GM11168 (cell line): ENCODE data around the gene ALCAM.

ENCODE experiments used
- in situ Hi-C: fragments of 300-500 bp; cut with MboI; formaldehyde crosslinking; loops from one replicate; pipeline ENCODE4 v1.12.0; 2022; ENCODE audit warnings: low sequenced_read_pairs; ENCODE audit not compliant: unreplicated experiment

ALCAM gene

DNA sequence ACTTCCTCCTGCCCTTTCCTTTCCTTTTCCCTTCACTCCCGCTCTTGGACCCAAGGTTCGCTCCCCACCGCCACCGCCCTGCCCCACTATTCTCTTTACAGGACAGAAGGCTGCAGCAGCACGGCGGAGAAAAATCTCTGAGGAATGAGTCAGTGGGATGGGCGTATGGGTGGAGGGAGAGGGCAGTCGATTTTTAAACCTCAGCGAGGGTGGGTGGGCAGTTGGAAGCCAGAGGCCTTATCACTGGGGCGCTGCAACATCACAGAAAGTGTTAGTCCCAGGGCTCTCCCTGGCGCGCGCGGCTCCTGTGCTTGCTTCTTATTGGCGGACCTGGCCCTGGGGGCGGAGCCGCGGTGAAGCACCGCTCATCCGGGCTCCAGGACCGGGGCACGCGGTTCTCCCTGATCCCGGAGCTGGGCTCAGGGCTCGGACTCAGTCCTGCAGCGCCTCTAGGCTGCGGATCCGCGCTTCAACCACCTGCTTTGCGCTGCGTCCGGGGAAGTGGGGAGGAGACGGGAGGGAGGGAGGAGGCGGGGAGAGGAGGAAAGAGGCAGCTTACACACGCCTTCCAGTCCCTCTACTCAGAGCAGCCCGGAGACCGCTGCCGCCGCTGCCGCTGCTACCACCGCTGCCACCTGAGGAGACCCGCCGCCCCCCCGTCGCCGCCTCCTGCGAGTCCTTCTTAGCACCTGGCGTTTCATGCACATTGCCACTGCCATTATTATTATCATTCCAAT, at the start of gene ALCAM:
Gene ALCAM, plus strand, starts transcription at position 584 of the 737 bp plus-strand sequence.
- in situ Hi-C loops, result loop anchor here (25.0 kb wide), 2 partner anchors 829 to 1079 kb away; no protein-coding TSS in a partner anchor

DNA sequence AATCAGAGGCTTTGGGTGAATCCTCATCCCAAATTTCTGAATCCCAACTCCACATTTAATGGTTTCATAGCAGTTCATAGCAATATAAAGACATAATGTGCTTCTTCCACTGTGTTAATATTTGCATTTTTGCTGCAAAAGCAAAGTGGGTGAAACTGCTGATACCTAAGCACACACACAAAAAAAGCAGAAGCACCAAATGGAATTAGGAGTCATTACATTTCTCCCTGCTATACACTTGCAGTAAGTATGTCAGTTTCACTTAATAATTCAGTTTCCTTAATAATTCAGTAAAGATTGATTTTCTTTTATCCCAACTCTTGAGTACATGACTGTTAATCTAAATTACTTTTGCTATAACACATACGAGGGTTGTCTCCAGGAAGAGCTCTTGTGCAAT, 48.9 kb upstream of the ALCAM start:
- in situ Hi-C loops, result no loop called here

DNA sequence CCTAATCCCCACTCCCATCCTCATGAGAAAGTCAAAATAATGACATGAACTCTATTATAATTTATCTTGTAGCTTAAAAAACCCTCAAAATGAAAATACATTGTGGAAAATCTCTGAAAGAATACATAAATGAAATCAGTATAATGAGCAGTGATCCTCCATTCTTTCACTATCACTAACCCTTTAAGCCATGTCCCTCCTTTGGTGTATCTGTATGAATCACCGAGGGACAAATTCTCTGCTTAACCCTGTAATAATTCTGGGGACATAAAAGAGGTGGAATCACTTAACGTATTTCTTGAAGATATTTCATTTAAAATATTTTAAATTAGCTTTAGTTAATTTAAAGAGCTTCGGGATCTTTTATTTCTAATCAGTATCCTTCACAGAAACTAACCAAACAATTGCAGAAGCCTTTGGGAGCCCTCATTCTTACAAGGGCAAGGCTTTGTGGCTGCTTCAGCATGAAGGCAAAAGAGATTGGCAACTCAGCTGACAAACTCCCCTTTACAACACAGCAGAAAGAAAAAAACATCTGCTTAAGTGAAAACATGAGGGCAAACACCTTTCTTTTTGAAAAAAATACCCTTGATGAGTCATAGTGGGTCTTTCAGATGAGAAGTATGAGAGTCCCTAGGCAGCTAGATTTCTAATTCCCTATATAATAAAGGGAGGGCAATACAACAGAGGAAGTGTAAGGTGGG, 44.0 kb upstream of the ALCAM start:
- in situ Hi-C loops, result no loop called here

DNA sequence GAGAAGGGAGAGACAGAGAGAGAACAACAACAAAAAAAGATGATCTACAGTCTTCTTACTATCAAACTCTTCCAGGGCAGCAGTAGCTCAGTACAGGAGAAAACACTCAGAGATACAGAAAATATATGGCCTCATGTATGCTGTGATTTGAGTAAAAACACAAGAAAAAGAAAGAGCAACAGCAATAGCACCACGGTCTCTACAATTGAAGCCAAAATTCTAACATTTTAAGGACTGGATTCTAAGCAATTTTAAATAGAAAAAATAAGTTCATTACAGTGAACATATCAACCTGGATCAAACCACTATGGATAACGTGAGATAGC, 43.5 kb upstream of the ALCAM start:
- in situ Hi-C loops, result no loop called here

DNA sequence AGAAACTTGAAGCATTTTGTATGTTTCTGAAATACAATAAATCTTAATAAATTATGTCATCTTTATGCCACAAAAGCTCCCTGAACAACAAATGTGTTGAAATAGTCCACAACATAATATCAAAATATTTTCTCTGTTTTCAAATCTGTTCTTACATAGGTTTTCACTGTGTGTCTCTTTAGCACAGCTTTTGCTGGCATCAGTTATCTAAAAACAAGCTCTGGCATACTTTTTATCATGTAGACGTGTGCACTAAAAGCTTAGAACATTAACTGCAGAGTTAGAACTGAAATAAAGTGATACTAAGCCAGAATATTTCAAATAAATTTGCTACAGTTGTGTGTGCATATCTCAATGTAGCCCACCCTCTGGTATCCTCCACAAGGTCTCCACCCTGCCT, 41.8 kb upstream of the ALCAM start:
- in situ Hi-C loops, result no loop called here

DNA sequence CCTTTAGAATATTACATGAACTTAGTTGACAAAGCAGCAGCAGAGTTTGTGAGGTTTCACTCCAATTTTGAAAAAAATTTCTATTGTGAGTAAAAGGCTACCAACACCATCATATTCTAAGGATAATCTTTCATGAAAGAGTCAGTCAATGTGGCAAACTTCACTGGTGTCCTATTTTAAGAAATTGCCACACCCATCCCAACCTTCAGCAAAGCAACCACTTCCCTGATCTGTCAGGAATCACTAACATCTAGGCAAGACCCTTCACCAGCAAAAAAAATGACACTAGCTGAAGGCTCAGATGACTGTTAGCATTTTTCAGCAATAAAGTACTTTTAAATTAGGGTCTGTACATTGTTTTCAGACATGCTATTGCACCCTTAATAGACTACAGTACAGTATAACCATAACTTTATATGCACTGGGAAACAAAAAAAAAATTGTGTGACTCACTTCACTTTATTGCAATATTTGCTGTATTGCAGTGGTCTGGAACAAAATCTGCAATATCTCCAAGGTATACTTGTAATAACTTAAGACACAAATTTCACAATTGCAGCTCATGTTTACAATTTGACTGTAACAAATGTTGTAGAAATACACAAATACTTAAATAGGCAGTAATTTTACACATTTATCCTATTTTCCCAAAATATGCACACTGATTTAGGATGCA, 38.9 kb upstream of the ALCAM start:
- in situ Hi-C loops, result no loop called here

DNA sequence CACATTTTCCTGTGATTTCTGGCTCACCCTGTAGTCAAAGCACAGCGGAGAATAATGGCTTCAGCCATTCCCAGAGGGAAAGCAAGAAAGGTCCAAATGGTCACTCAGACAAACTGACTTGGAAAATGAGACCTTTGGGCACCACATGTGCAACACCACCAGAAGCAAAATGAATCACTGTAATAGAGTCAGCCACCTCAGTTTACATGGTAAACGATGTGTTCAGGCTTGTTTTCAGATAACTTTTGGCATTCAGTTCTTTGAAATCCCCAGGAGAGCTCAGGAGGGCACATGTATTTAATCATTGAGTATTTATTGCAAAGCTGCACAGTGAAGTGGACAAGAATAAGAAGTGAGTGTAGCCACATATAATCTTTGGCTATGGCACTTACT, 38.4 kb upstream of the ALCAM start:
- in situ Hi-C loops, result no loop called here

DNA sequence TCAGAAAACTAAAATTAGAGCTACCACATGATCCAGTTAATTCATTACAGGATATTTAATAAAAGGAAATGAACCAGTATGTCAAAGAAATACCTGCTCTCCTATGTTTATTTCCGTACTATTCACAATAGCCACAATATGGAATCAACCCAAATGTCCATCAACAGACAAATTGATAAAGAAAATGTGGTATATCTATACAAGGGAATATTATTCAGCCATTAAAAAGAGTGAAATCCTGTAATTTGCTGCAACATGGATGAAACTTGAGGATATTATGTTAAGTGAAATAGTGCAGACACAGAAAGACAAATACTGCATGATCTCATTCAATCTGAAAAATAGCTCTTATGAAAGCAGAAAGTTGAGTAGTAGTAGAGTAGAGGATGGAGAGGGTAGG, 33.7 kb upstream of the ALCAM start:
- in situ Hi-C loops, result no loop called here

DNA sequence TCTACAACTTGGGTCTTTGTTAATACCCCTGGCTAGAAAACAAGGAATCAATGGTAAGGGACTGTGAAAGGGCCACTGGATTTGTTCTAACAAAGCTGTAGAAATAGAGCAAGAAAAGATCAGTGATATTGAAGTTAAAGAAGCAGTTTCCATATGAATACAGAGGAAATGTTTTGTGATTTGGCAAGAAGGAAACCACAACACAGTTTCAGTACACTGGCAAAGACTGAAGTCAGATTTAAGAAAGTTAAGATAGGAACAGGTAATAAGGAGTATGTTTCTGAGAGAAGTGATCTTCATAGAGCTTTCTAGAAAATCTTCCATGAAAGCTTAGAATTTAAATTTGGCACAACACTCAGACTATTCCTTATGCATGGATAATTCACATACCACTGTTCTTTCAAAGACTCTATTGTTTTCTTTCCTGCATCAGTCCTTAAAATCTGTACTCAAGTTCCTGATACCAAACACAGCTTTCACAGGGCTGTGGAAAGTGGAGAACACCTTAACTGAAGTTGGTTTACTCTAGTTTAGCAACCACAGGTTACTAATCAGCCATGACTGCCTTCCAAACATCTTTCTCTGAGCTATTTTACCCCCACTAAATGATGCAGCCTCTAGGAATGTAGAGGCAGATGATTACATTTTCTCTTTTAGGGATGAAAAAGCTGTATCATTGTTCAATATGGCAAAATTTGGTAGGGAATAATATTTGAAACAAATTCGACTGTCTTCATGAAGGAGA, 32.4 kb upstream of the ALCAM start:
- in situ Hi-C loops, result no loop called here

DNA sequence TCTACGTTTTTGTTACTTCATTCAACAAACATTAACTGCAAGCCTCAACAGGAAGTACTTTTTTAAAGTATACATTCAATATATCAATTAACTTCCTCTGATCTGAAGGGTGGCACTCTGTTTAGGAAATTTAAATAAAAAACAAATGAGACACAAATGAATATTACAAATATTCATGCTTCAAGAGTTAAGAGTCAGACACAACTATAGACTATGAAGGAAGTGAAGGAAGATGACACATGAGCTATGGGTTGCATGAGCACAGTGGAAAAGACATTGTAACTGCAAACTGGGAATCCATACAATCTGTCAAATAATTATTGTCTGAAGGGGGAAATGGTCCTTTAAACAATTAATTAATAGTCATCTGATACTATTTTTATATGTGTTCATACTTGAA, 26.8 kb upstream of the ALCAM start:
- in situ Hi-C loops, result no loop called here

DNA sequence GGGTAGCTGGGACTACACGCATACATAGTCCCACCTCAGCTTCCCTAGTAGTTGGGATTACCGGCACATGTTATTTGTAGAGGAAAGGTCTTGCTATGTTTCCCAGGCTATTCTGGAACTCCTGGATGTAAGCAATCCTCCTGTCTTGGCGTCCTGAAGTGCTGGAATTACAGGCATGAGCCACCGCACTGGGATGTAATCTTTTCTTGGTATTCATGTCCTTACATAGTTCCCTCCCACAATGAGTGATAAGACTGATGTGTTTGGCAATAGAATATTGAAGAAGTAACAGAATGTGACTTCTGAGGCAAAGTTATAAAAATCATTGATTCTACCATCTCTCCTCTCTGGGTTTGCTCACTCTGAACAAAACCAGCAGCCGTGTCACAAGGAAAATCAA, 22.7 kb upstream of the ALCAM start:
- in situ Hi-C loops, result no loop called here

DNA sequence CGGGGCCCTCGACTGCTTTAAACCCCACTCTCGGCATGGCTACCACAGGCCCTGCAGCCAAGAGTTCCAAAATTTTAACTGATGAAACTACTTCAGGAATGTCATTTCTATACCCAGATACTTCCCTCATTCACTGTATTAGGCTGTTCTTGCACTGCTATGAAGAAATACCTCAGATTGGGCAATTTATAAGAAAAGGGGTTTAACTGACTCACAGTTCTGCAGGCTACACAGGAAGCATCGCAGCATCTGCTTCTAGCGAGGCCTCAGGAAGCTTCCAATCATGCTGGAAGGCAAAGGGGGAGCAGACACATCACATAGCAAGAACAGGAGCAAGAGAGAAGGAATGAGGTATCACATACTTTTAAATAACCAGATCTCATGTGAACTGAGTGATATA, 21.6 kb upstream of the ALCAM start:
- in situ Hi-C loops, result no loop called here

DNA sequence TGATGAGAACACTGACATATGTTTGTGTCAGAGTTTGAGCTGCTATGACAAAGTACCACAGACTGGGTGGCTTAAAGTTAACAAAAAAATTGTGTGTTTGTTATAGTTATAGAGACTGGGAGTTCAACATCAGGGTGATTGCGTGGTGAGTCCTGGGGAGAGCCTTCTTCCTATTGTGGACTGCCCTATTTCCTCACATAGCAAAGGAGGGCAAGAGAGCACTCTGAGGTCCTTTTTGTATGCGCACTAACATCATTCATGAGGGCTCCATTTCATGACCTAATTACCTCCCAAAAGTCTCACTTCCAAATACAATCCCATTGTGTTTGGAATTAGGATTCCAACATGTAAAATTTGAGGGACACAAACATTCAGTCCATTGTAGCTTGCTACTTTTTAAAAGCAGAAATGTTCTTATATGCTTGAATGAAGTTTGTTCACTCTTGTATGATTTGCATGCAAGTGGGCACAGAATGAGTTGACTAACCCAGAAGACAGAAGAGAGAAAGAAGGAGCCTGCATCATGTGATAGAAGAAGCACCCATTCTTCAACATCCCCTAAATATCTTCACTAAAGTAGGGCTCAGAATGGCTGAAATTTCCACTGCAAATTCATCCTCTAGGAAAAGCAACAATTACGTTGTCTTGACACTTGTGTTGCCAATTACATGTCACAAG, 18.9 kb upstream of the ALCAM start:
- in situ Hi-C loops, result no loop called here

DNA sequence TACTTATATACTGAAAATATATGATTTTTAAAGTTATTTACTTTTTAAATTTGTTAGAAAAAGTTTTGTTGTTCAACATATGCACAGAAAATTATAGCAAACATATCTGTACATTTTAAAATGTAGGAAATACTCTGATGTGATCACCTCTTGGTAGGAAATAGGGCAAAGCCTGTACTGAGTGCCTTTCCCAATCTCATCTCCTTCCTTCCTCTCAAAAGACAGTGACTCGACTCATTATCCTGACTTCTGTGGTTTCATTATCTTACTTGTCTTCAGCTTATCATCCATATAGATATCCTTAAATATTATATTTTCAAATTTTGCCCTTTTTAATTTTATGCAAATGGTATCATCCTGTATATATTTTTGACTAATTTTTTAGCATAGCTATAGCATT, 18.4 kb upstream of the ALCAM start:
- in situ Hi-C loops, result no loop called here

DNA sequence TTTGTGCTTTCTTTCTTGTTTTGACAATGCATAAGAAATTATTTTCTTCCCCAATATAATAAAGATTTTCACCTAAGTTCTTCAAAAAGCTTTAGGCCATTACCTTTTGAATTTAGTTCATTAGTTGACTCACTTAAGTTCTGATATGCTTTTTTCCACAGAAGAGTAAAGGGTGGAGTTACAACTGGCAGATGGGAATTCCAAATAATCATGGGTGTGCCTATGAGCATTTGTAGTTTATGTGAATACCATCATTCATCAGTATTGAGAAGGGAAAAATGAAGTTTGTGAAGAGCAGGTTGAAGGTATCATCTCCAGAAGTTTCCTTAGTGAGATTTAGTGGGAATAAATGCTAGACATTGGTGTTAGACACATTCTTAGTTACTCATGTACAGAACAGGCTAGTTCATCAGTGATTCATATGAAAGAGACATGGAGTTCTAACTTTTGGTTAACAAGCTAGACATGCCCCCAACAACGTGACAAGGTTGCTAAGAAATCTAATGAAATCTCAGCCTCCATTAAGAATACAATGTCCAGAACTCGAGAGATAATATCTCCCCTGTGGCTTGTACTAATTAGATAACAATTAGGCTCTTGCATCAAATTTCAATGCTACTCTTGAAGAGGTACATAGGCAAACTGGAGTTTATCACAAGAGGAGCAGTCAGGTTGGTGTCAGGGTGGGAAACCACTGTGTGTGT, 16.9 kb upstream of the ALCAM start:
- in situ Hi-C loops, result loop anchor here (25.0 kb wide), 2 partner anchors 813 to 1063 kb away; no protein-coding TSS in a partner anchor

DNA sequence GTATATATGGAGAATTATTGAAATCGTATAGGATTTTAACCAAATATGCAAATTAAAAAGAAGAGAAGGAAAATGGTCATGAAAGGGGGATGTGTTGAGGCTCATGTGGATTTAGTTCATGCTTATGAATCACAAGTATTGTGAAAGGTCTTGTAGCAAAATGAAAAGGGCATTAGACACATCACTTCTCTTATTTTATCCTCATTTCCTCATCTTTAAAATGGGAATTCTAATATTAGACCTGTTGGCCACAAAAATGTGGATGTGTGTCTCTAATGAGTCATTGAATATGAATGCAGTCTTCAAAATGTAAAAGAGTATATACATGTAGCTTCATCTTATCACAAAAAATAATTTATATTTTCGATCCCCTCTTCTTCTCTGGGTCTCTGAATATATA, 14.9 kb upstream of the ALCAM start:
- in situ Hi-C loops, result loop anchor here (25.0 kb wide), 2 partner anchors 815 to 1065 kb away; no protein-coding TSS in a partner anchor

DNA sequence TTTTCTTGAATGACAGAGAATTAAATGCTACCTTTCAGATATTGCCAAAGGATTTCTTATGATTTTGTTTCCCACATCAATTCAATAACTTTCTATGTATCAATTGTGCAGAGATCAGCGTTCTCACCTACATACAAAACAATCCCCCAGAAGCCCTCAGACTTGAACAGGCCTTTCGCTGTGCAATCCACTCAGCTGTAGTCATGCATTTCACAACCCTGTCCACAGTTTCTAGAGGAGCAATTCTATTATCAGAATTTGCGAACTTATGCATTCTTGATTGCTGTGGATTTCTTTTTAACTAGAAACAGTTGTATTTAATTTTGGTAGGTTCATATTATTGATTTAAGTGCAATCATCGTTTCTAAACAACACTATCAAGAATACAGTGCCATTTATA, 13.7 kb upstream of the ALCAM start:
- in situ Hi-C loops, result loop anchor here (25.0 kb wide), 2 partner anchors 816 to 1066 kb away; no protein-coding TSS in a partner anchor

DNA sequence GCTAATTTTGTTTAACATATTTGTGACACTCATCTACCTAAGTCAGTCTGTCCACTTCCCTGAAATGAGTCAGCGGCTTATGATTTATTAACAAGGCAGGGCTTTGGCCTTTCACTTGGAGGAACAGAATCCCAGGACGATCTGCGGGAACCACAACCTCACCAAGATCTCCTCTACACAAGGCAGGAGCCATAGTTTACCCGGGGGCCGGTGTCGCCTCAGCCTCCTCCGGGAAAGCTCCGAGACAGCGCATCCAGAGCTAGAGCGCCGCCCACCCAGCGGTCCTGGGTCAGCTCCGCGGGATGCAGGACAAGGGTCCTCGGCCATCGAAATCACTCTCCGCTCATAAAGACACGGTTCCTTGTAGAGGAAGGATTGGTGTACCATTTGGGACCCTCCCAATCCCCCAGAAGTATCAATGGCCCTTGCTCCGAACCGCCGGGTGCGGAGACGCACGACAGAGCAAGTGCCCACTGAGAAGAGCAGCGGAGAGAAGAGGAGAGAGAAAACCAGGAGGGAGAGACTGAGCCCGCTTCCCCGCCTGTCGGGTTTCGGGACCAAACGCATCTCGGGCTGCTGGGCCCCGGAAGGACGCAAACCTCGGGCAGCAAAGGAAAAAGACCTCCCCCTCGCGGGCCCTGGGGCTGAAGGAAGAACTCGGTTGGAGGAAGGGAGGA, 13.1 kb upstream of the ALCAM start:
- in situ Hi-C loops, result loop anchor here (25.0 kb wide), 2 partner anchors 816 to 1066 kb away; no protein-coding TSS in a partner anchor

DNA sequence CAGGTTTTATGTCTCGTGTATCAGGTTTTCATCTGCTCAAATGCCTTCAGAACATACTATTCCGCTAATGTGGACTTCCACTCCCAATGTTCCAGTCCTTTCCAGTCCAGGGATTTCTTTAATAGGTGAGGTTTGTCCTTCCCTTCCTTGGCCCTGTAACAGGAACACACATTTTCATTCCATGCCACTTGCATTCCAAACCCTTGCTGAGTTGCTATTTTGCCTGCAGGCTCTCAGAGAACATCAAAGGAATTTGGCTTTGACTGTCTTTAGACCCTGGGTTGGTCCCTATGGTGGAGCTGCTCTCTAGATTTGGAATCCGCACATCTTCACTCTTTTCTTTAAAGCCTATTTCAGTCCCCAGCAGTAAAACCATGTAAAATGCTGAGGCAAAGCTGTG, 12.3 kb upstream of the ALCAM start:
- in situ Hi-C loops, result loop anchor here (25.0 kb wide), 2 partner anchors 817 to 1067 kb away; no protein-coding TSS in a partner anchor
